Ishikawa (cell line): ENCODE measurements around the gene FRS3.
A peak's percentile ranks its signal among the peaks of the same experiment; 100 is the strongest.

Source experiments
- CEBPB ChIP-seq: IDR thresholded peaks from 2 replicates; pipeline ENCODE4 v1.6.1; 2012
- CREB1 ChIP-seq: IDR thresholded peaks from 2 replicates; pipeline ENCODE4 v1.6.1; 2012; ENCODE audit warnings: low read depth
- EGR1 ChIP-seq: IDR thresholded peaks from 2 replicates; pipeline ENCODE4 v1.6.1; 2012
- EP300 ChIP-seq: IDR thresholded peaks from 2 replicates; pipeline ENCODE4 v1.6.1; 2012; ENCODE audit warnings: borderline replicate concordance
- FOXM1 ChIP-seq: IDR thresholded peaks from 2 replicates; pipeline ENCODE4 v1.6.1; 2012; ENCODE audit warnings: low read depth, borderline replicate concordance
- MAX ChIP-seq: IDR thresholded peaks from 2 replicates; pipeline ENCODE4 v1.6.1; 2012
- NFIC ChIP-seq: IDR thresholded peaks from 2 replicates; pipeline ENCODE4 v1.6.1; 2012
- RAD21 ChIP-seq: IDR thresholded peaks from 2 replicates; pipeline ENCODE4 v1.6.1; 2012; ENCODE audit warnings: low read depth
- REST ChIP-seq: IDR thresholded peaks from 2 replicates; pipeline ENCODE4 v1.6.1; 2012; ENCODE audit warnings: low read depth, mild to moderate bottlenecking
- TAF1 ChIP-seq: IDR thresholded peaks from 2 replicates; pipeline ENCODE4 v1.6.1; 2012; ENCODE audit warnings: low read depth, mild to moderate bottlenecking
- TCF12 ChIP-seq: IDR thresholded peaks from 2 replicates; pipeline ENCODE4 v1.6.1; 2012; ENCODE audit warnings: low read depth
- TEAD4 ChIP-seq: IDR thresholded peaks from 2 replicates; pipeline ENCODE4 v1.6.1; 2012
- USF1 ChIP-seq: IDR thresholded peaks from 2 replicates; pipeline ENCODE4 v1.6.1; 2012
- YY1 ChIP-seq: IDR thresholded peaks from 2 replicates; pipeline ENCODE4 v1.6.1; 2012; ENCODE audit warnings: low read depth
- ZBTB7A ChIP-seq: IDR thresholded peaks from 2 replicates; pipeline ENCODE4 v1.6.1; 2012; ENCODE audit warnings: low read depth

FRS3 gene

GRCh38 chr6:41755895-41756294, 23.8 kb downstream of the FRS3 start:
- TF ChIP-seq TEAD4 (no peak), CEBPB (no peak), EP300 (no peak), FOXM1 (no peak), EGR1 (no peak), ZBTB7A (no peak), NFIC (no peak), RAD21 (no peak)

DNA sequence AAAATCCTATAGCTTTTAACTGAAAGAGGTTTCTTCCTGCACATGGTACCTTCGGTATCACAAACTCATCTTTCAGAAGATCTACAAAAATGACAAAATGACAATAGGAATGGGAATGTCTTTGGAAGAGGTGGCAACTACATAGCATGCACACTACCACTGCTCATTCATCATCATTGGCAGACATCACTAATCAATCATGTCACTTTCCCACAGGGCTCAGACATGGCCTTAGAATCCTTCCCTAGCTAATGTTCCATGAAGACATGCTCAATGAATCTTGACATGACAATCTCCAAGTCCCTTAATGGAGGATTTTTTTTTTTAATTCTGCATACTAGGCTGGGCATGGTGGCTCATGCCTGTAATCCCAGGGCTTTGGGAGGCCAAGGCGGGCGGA, 29.3 kb downstream of the FRS3 start:
- TF ChIP-seq USF1 = no peak
- TF ChIP-seq NFIC = no peak
- no peak for TF ChIP-seq TAF1
- TF ChIP-seq REST = no peak
- no peak for TF ChIP-seq EP300
- TF ChIP-seq FOXM1 = no peak
- TF ChIP-seq CEBPB = no peak
- TF ChIP-seq EGR1 = no peak

DNA sequence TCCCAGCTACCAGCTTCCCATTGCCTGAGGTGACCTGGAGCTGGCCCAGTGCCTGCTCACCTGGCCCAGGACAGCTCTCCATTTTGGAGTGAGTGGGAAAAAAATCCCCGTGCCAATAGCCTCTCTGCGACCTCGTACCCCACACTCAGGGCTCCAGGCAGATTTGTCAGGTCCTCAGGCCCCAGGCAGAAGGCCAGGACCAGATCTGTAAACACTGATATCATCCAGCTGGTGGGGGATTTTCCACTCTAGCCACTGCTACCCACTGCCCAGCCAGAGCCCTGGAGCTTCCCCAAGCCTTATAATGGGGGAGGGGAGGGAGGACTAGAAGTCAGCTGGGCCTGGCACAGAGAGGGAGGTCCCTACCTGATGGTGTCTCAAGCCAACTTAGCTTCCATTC, 31.2 kb downstream of the FRS3 start:
- TF ChIP-seq EGR1 = no peak
- no peak for TF ChIP-seq MAX
- no peak for TF ChIP-seq USF1
- no peak for TF ChIP-seq YY1
- no peak for TF ChIP-seq EP300
- TF ChIP-seq ZBTB7A = no peak
- no peak for TF ChIP-seq CREB1
- TF ChIP-seq FOXM1 = no peak
- TF ChIP-seq TAF1 = no peak

DNA sequence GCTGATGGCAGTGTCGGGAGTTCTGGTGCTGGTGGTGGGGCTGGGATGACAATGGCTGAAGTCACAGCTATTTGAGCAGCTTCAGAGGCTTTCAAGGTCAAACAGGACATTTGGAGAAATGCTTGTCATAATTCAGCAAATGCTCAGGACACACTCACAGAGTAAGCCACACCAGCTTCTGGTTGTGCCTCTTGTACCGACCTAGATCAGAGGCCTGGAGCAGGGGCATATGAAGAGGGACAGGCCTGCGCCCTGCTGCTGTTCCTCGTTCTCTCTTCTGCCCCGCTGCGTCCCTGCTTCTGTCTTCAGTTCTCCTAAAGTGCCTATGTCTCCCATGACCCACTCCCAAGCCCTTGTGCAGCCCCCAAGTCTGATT, 31.6 kb downstream of the FRS3 start:
- no peak for TF ChIP-seq TAF1
- TF ChIP-seq CREB1 = no peak
- no peak for TF ChIP-seq EGR1
- no peak for TF ChIP-seq REST
- TF ChIP-seq YY1 = no peak
- no peak for TF ChIP-seq NFIC
- TF ChIP-seq TCF12 = no peak
- TF ChIP-seq ZBTB7A = no peak
- no peak for TF ChIP-seq EP300
- no peak for TF ChIP-seq TEAD4
- TF ChIP-seq RAD21 = no peak
- no peak for TF ChIP-seq FOXM1
- no peak for TF ChIP-seq MAX

DNA sequence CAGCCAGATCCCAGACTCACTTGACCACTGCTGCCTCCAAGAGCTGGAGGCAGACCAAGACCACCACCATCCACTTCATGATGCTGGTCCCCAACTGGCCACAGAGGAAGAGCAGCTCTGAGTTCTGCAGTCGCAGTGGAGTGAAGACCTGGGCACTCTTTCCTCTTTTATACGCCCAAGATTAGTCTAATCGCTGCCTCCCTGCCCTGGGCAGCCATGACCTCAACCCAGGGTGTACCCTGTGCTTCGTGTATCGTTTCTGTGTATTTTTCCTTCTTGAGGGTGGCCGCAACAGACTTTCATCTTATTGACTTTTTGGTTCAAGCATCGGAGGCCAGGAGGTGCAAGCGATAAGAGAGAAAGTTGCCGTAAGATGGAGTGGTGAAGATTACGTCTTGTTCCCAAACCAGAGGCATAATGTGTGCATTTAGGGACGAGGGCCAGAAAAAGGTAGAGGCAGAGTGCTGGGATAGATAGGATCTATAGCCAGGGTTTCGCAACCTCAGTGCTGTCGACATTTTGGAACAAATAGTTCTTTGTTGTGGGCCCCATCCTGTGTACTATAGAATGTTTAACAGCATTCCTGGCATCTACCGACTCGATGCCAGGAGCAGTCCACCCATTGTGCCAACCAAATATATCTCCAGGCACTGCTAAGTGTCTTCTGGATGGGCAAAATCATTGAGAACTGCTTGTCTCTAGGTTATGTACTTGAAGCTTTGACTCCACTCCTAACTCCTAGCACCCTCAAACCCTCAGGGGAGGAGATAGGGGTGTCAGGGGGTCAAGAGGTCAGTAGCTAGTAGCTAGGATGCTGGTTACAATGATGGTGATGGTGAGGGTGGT, 32.2 kb downstream of the FRS3 start, which contains the start of gene PGC:
Gene PGC, minus strand, starts transcription at position 142 of the 846 bp plus-strand sequence. Its CDS starts 63 bp downstream, at position 79.
- TF ChIP-seq REST = no peak
- no peak for TF ChIP-seq USF1
- peak; percentile 78 for TF ChIP-seq CEBPB
